ENCODE data around the gene MYO18B. TPM values are rescaled to one million over a fixed set of nuclear protein-coding genes. Genes with fewer than 3 reads are reported as not detected.

The MYO18B gene
- total and polyA plus RNA-seq, 2 of the 4 experiments (the other 2 are of a cell fraction): under 0.01 TPM; not detected in 1

- H3K9ac ChIP-seq (ENCODE audit: low read depth, low read length): no peak overlapping the region
- dilution Hi-C loops (cut with HindIII; ENCODE audit: low sequenced_read_pairs, unreplicated experiment) (no loop called here), intact Hi-C loops (cut with micrococcal nuclease) (no loop called here), in situ Hi-C loops (cut with MboI; ENCODE audit: low sequenced_read_pairs) (no loop called here)
- no peak overlapping the region for H3K23ac ChIP-seq (ENCODE audit: low read depth, low read length)
- no peaks in the 10 kb centered on the region for H3K4me1 ChIP-seq (ENCODE audit: control insufficient read depth, insufficient read depth, low read length)
- H4K5ac ChIP-seq (ENCODE audit: low read depth, low read length): no peak overlapping the region
- no peak for TF ChIP-seq RAD21 (IDR thresholded peaks at IDR 0.05; ENCODE audit: low read length)
- H2BK20ac ChIP-seq (ENCODE audit: low read depth, low read length): no peak overlapping the region
- no CpG with 5 or more reads among the region's 1 CpG for WGBS, 2 experiments (ENCODE audit: extremely low coverage in 2 of 2, insufficient read length in 1 of 2)
- DNase-seq (no peak), ATAC-seq (ENCODE audit: low read depth) (no peak)
- no TSS peak for BruUV-seq (replicated peaks)
- H3K9me3 ChIP-seq (ENCODE audit: control insufficient read depth, insufficient read depth, low read length): peaks cover 7% of the 10 kb centered on the region; the same call in 1 of the 2 replicates
- H3K4me3 ChIP-seq (ENCODE audit: insufficient read depth, low read depth, low read length): no peak overlapping the region
- H3K27ac ChIP-seq (ENCODE audit: insufficient read depth, low read length): no peak overlapping the region
- ChIA-PET CTCF (no interaction called here), POLR2A (ENCODE audit: unreplicated experiment) (no interaction called here)
- H2BK15ac ChIP-seq (ENCODE audit: low read depth, low read length): no peak overlapping the region
- no peak overlapping the region for H3K4me2 ChIP-seq (ENCODE audit: low read depth, low read length)
- H3K4ac ChIP-seq (ENCODE audit: low read depth, low read length): no peak overlapping the region
- no peak overlapping the region for H2BK5ac ChIP-seq (ENCODE audit: low read depth, low read length, poor library complexity, severe bottlenecking)
- H2AK5ac ChIP-seq (ENCODE audit: low read depth, low read length): no peak overlapping the region
- H3K27me3 ChIP-seq (ENCODE audit: control insufficient read depth, insufficient read depth, low read length): no peaks in the 10 kb centered on the region
- H3K18ac ChIP-seq (ENCODE audit: low read depth, low read length): no peak overlapping the region
- no peak overlapping the region for H2AFZ ChIP-seq (replicated peaks; ENCODE audit: low read length, poor library complexity)
- H2BK120ac ChIP-seq (ENCODE audit: low read depth, low read length): no peak overlapping the region
- no peaks in the 10 kb centered on the region for H3K79me1 ChIP-seq (ENCODE audit: low read depth in 1 of 2, low read length in 2 of 2)
- H3K56ac ChIP-seq (ENCODE audit: extremely low read depth, insufficient read depth, low read length): no peak overlapping the region
- H4K8ac ChIP-seq (ENCODE audit: low read depth in 2 of 2, low read length in 2 of 2): no peak overlapping the region
- no peaks in the 10 kb centered on the region for H4K20me1 ChIP-seq (ENCODE audit: insufficient read depth, low read length)
- no peaks in the 10 kb centered on the region for H3K9me1 ChIP-seq (ENCODE audit: insufficient read depth, low read length)
- no peak overlapping the region for H3K14ac ChIP-seq (replicated peaks; ENCODE audit: low read depth, low read length)
- H3K36me3 ChIP-seq (ENCODE audit: control insufficient read depth, insufficient read depth, low read length): no peaks in the 10 kb centered on the region
- no peak overlapping the region for H4K91ac ChIP-seq (ENCODE audit: insufficient read depth, low read depth, low read length)
- H2AK9ac ChIP-seq (replicated peaks; ENCODE audit: low read depth, low read length, poor library complexity): no peak overlapping the region
These were observed 313.7 kb downstream of the MYO18B start for GRCh38 chr22:26055693-26056092.
